Measurements from ENCODE around the gene KDF1. TPM values are rescaled to one million over a fixed set of nuclear protein-coding genes. Genes with fewer than 3 reads are reported as not detected.
"Not testable (repeated sequence)": the region's sequence is repeated elsewhere in the genome, so short reads cannot be mapped to it uniquely, and the experiment has no call there.

The KDF1 gene
- total and polyA plus RNA-seq, 8 donors: 7.2 to 13.7 (median 9.2) TPM

- no peak for TF ChIP-seq CTCF (IDR thresholded peaks at IDR 0.05)
- H3K36me3 ChIP-seq: peaks cover 0 to 16% (median 5%) of the 10 kb centered on the region in 3 donors
- peak in 3 of 4 donors; percentile 12 to 70 (median 55) for ATAC-seq
Observed at GRCh38 chr1:26950602-26951001, 9.7 kb downstream of the KDF1 start.

GRCh38 chr1:26949926-26950319, 10.3 kb downstream of the KDF1 start:
- Histone ChIP-seq H3K4me3 (no peak overlapping the region), H3K27me3 (no peaks in the 10 kb centered on the region), H3K4me1 (no peaks in the 10 kb centered on the region), H3K36me3 (peaks cover 0 to 16% (median 5%) of the 10 kb centered on the region in 3 donors), H3K27ac (no peak overlapping the region), H3K9me3 (no peaks in the 10 kb centered on the region)
- intact Hi-C loops (cut with DNase I): no loop called here
- TF ChIP-seq CTCF (IDR thresholded peaks at IDR 0.05): no peak
- ATAC-seq (peak in 1 of 4 donors; percentile 29), FAIRE-seq (no peak), DNase-seq (peak in 1 of 6 donors; percentile 43)
- WGBS, 2 donors: 68 to 81% methylated on average over 3 of the region's 3 CpGs

More at GRCh38 chr1:26950602-26951001, 9.7 kb downstream of the KDF1 start:
- no peaks in the 10 kb centered on the region for H3K27me3 ChIP-seq
- no peaks in the 10 kb centered on the region for H3K4me1 ChIP-seq
- FAIRE-seq: no peak
- H3K9me3 ChIP-seq: no peaks in the 10 kb centered on the region
- WGBS, 2 donors: 72 to 75% methylated on average over 8 of the region's 8 CpGs
- H3K4me3 ChIP-seq: no peak overlapping the region
- intact Hi-C loops (cut with DNase I): no loop called here
- H3K27ac ChIP-seq: no peak overlapping the region
- peak in 1 of 6 donors; percentile 33 for DNase-seq

GRCh38 chr1:26949266-26949925, 10.9 kb downstream of the KDF1 start:
- Histone ChIP-seq H3K36me3 (peaks cover 2 to 16% (median 5%) of the 10 kb centered on the region in 3 donors), H3K27ac (no peak overlapping the region), H3K4me1 (no peaks in the 10 kb centered on the region), H3K27me3 (no peaks in the 10 kb centered on the region), H3K9me3 (no peaks in the 10 kb centered on the region), H3K4me3 (no peak overlapping the region)
- no peak for TF ChIP-seq CTCF (IDR thresholded peaks at IDR 0.05)
- FAIRE-seq: no peak
- no peak for ATAC-seq
- no peak for DNase-seq
- intact Hi-C loops (cut with DNase I): no loop called here
- 88 to 91% methylated on average over 1 of the region's 1 CpG for WGBS, 2 donors

- H3K9me3 ChIP-seq; H3K4me1 ChIP-seq; H3K27ac ChIP-seq; ATAC-seq; H3K4me3 ChIP-seq; intact Hi-C loops (cut with DNase I); H3K27me3 ChIP-seq; FAIRE-seq: not testable (repeated sequence)
- peak in 1 of 6 donors; percentile 12 for DNase-seq
- 90 to 92% methylated on average over 15 to 16 of the region's 16 CpGs for WGBS, 2 donors
- peaks cover 2 to 19% (median 6%) of the 10 kb centered on the region in 3 donors for H3K36me3 ChIP-seq
Observed at GRCh38 chr1:26948725-26949057, 11.6 kb downstream of the KDF1 start.

- Histone ChIP-seq H3K9me3 (no peaks in the 10 kb centered on the region), H3K4me3 (no peak overlapping the region), H3K27ac (peak overlapping the region in 2 of 4 donors; percentile 11 to 45), H3K36me3 (peaks cover 8 to 36% (median 25%) of the 10 kb centered on the region in 3 donors), H3K27me3 (no peaks in the 10 kb centered on the region), H3K4me1 (no peaks in the 10 kb centered on the region)
- intact Hi-C loops (cut with DNase I): no loop called here
- DNase-seq (no peak), FAIRE-seq (no peak), ATAC-seq (peak in 3 of 4 donors; percentile 17 to 49 (median 25))
- no peak for TF ChIP-seq CTCF (IDR thresholded peaks at IDR 0.05)
- whole genome bisulfite sequencing, 2 donors: 39 to 43% methylated on average over 4 of the region's 4 CpGs
Observed at GRCh38 chr1:26946270-26946669, 14.0 kb downstream of the KDF1 start.

Data from pancreas (tissue), 10 donors.